GM19193 (cell line): ENCODE results near the gene ING5.

Experiments used
- POLR2A ChIP-seq: IDR thresholded peaks from 4 replicates; pipeline ENCODE4 v1.6.1; 2011; ENCODE audit not compliant: insufficient read depth, insufficient read length; ENCODE audit errors: extremely low read depth

ING5 gene

DNA sequence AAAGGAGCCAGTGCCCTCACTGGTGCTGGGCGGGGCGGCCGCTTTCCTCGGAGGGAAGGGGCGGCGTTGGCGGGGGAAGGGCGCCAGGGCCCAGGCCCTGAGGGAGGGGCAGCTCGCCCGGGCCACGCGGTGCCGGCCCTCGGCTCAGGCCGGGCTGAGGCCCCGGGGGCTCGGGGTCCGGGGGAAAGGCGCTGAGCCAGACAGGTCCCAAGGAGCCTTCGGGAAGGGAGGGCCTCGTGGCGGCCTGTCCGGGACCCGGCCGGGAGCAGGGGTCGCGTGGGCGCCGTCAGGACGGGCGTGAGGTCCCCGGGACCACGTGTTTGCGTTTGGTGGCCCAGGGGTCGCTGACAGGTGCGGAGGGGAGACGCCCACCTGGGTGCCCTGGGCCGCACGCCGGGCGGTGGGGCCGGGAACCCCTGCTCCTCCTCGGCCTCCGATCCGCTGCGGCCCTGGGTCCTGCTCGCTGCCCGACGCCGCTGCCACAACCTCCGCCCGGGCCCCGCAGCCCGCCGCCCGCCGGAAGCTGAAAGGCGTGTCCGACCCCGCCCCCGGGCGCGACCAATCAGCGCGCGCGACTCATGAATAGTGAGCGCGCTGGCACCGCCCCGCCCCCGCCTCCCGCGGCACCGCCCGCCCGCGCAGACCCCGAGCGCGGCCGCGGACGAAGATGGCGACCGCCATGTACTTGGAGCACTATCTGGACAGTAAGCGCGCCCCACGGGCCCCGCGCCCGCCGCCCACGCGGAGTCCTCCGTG lies at the start of gene ING5:
ING5 (plus strand) TSS at position 641 of the 756 bp plus-strand sequence; CDS start at position 668, 27 bp downstream.
- peak; percentile 67 for TF ChIP-seq POLR2A

DNA sequence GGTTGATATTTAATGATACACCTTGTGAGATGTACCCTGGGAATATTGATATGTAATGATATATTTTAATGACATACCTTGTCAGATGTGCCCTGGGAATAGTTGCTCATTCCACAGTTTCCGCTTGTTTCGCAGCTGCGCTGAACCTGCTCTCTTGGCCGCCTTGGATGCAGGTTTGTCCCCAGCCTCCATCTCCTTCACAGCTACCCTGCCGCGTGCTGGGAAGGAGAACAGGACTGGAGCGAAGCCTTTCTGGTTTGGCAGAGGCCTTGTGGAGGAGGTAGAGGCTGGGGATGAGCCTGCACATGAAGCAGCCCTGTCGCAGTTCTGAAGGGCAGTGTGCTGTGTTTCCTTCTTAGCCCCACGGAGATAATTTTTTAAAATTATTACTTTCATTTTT lies 49.7 kb upstream of the ING5 start:
- no peak for TF ChIP-seq POLR2A

DNA sequence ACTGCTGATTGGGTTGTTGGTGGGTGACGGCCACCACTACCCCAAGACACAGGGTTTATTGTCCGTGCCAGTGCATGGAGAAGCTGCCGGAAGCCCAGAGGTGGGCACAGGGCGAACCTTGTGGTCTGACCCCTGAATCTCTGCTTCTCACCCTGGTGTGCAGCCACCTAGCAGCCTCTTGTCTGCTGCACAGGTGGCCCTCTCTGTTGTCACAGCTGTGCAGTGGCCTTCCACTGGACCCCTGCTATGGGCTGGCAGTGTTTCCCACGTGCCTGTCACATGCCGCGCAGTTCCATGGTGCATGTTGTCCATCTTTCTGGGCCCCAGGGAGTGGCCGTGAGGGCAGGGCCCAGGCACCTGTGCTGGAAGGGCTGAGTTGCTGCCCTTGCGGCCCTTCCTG lies 49.1 kb upstream of the ING5 start:
- TF ChIP-seq POLR2A: no peak

DNA sequence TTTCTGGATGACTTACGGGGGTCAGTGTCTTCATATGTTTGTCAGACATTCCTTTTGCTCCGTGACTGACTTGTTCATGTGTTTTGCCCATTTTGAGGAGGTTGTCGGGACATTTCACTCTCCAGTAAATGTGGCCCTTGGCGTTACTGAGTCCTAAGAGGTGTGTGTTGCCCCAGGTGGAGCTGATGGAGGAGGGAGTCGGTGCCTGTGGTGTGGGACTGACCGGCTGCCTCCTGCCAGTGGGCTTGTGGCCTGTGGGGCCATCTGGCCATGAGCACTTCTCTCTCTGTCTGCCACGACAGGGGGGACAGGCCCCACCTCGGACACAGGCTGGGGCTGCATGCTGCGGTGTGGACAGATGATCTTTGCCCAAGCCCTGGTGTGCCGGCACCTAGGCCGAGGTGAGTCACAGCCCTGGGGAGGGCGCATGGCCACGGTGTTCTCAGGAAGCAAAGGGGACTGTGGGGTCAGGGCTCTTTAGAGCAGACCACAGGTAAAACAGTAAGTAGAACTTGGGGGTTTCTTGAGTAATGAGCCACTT lies 48.6 kb upstream of the ING5 start:
- TF ChIP-seq POLR2A: no peak

DNA sequence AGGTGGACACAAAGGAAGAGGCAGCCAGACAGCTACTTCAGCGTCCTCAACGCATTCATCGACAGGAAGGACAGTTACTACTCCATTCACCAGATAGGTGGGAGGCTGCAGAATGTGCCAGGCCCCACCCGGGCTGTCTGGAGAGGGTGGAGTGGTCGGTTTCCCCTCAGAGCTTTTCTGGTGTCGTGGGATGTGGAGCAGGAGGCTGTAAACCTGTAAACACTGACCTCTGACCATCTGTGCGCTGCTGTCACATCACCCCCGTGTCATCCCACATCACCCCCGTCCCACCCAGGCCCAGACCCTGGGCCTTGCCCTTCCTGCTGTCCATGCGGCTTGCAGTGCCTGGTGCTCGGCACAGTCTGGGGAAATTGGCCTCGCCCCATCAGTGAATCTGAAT lies 47.3 kb upstream of the ING5 start:
- no peak for TF ChIP-seq POLR2A

DNA sequence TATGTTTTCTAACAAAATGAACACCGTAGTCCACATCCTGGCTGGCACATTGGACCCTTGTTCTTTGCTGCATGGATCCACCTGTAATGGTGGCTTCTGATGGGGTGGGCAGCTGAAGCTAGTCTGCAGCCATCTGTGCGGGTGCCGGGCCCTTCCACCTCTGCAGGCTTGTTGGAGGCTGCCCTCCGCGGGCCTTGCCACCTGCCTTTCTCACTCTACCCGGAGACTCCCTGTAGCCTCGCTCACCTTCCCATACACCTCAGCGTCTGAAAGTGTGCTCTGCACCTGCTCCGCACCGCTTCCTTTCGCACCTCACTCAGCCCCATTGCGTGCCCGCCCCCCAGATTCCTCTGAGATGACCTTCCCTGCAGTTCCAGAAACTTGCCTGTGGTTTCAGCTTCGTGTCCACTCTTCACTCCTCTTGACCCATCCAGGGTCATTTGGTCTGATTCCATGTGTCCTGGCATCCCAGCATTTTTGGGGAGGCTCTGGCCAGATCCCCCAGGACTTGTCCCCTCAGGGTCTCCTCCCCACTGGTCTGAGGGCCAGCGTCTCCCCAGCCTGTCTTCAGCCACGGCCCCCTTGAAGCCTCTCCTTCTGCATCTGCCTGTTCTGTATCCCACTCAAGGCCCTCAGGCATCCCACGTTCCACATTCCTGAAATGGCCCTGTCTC lies 46.2 kb upstream of the ING5 start:
- TF ChIP-seq POLR2A: no peak

DNA sequence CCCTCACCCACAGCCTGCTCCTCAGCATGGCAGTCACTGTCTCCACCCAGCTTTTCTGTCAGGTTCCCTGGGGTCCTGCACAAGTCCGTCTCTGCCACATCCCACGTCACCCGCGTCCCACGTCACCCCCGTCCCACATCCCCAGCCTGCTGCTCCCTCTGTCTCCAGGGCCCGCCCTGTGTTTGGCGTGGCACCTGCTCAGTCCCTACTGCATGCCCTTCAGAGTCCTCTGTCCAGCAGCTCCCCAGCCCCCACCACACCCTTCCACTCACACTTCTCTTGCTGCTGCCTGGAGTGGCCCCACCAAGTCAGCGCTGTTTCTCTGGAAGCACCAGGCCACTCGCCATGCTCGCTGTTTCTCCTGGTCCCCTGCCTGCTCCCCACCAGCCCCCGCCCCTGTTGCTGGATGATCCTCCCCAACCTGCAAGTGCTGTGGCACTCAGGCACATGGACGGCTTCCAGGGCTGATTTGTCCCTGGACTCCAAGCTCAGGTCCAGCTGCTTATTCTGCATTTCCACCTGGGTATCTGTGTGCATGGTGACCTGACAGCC lies 45.6 kb upstream of the ING5 start:
- TF ChIP-seq POLR2A: no peak

DNA sequence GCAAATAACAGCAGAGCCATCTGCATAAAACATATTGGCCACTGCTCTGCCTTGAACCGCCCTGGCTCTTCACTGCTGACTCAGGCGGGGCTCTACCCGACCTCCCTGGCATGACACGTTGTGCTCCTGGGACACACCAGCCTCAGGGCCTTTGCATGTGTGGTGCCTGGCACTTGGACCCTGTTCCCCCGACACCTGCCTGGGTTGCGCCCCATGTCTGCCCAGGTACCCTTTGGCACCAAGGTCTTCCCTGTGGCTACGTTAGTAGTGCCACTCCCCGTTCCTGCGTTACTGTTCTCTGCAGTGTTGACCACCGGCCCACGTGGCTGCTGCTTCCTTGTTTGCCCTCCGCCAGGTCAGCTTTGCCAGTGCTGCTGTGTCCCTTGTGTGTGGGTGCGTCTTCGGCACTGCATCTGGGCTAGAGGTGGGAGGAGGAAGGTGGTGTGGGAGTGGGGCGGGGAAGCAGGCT lies 44.0 kb upstream of the ING5 start:
- TF ChIP-seq POLR2A: no peak

DNA sequence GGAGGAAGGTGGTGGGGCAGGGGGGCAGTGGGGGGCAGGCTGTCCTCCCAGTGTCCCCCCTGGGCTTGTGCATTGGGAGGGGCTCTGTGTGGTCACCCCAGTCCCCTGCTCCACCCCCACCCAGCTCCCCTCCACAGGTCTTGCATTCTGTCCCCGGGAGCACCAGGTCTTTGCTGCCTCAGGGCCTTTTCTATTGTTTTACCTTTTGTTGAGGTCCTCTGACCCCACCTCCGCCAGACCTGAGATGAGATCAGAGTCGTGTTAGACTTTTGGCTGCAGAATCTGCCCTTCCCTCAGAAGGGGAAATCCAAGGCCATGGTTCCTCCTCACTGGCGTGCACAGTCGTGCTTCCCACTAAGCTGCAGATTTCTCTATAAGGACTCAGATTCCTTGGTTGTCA lies 43.5 kb upstream of the ING5 start:
- no peak for TF ChIP-seq POLR2A

DNA sequence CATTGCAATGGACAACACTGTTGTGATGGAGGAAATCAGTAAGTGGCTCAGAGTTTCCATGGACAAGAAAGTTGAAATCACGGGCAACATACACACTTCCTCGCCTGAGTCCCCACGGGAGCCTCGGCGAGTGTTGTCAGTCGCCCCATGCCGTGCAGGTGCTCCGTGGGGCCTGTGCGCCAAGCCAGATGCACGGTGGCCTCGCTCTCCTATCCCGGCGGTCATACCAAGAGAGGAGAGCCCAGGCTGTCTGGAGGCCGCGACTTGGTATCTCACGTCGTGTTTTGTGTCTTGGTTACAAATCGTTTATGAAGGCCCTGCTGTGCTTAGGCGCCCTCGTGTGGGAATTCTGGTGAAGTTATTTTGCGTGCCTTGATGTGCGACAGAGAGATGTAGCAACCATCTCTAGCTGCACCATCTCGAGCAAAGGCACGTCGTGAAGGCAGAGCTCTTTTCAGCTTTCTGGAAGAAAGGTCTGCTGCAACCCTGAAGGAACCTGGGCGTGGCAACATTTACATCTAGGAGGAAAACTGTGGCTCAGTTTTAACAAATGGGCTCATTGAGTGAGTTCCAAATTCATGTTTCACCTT lies 42.6 kb upstream of the ING5 start:
- TF ChIP-seq POLR2A: no peak

DNA sequence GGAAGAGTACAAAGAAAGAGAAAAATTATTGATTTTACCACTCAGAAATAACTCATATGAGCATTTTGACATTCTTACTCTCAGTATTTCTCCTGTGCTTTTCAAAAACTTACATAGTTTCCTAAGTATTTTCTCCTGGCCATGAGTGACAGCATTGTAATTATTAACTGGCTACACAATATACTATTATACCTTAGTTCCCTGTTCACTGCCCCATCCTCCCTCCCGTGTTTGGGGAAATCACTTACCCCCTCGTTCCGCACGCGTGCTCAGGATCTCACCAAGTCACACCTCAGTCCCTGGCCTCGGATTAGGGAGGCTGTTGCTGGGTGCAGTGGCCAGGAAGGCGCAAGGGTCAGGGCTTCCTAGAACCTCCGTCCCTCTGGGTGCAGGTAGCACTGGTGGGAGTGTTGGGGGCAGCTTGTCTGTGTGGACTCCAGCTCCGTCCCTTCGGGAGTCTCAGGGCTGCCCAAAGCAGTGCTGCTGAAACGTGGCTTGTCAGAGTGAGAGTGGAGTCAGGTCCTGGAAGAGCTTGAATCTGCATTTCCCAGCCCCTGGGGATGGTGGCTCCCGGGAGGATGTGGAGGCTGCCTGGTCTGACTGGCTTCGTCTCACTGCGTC lies 41.1 kb upstream of the ING5 start:
- no peak for TF ChIP-seq POLR2A

DNA sequence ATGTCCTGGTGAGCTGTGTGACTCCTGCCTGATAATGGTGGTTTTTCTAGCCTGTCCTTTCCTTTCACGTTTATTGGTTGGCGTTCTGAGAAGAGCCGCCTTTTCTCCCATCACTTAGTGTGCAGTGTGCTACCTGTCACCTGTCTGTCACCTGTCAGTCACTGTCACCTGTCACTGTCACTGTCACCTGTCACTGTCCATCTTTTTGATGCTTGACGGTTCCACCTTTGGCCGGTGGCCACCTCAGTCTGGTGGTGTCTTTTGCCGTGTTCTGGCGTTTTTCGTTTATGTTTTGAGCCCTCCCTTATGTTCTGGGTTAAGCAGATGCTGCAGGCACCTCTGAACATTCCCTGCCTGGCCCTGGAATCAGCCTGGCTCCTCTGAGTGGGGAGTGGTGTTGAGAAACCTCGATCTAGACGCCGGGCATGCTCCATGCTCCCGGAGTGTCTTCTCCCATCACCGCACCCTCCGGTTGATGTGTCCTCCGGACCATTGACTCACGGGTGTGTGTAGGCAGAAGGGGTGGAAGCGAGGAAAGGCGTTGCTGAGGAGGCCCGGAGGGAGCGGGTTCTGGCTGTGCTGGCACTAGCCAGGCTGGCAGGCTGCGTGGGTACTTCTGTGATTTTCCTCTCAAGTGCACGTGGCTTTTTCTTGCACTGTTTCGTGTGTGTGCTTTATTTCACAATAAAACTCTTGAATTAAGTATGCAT lies 36.0 kb upstream of the ING5 start:
- TF ChIP-seq POLR2A: no peak

DNA sequence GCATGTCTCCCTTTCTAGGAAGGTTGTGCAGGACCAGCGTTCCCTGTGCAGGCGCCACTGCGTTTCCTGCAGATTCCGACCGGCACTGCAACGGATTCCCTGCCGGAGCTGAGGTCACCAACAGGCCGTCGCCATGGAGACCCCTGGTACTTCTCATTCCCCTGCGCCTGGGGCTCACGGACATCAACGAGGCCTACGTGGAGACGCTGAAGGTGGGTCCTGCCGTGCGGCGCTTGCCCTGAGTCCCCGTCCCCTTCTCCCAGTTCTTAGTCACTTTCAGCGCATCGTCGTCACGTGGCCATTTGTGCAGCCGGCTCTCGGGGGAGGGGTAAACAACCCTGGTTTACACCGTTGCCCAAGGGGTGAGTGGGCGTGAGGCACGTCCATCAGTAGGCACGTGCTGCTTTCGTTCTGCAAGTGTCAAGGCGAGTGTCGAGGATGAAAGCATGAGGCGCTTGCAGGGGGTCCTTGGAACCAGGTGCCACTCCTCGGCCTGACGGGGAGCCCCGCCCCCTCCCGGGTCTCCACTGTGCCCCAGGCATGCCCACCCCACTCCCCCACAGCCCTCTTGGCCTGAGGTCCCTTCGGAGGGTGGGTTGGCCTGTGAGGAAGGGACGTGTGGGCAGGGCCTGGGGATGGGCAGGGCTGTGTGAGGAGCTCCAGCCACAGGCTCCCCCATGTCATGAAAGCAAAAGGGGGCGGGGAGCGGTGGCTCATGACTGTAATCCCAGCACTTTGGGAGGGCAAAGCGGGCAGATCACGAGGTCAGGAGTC lies 35.0 kb upstream of the ING5 start:
- no peak for TF ChIP-seq POLR2A

DNA sequence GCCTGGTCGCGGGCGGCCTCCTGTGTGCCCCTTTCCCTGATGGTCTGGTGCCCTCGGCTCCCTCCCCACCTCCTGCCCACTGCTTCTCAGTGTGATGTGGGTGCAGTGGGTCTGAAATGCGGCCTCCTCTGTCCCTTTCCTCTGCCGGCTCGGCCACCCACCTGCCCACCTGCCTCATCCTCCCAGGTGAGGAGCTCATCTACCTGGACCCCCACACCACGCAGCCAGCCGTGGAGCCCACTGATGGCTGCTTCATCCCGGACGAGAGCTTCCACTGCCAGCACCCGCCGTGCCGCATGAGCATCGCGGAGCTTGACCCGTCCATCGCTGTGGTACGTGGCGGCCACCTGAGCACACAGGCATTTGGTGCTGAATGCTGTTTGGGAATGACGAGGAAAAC lies 33.5 kb upstream of the ING5 start:
- TF ChIP-seq POLR2A: no peak

DNA sequence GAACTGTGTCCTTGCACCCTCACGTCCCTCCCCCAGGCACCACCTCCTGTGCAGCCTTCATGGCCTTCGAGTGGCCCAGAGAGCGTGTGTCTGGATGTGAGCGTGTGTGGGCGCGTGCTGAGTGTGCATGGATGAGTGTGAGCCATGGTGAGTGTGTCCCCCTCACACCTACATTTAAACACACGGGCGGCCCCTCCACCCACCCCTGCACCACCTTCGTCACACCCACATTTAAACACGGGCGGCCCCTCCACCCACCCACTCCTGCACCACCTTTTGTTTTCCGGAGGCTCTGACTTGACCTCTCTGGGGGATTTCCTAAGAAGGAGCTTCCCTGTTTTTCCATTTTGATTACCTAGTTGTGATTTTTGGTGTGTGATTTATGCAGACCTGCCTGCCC lies 33.0 kb upstream of the ING5 start:
- no peak for TF ChIP-seq POLR2A
